K562 (cell line): ENCODE results near the gene TBX19. TPM values are rescaled to one million over a fixed set of nuclear protein-coding genes. Genes with fewer than 3 reads are reported as not detected.

Experiments
- ATAC-seq: fragments of 200-7000 bp; cut with Tn5 transposase; 3 replicates; pipeline ENCODE4 v1.9.1; 2020; ENCODE audit warnings: moderate library complexity
- BruUV-seq: library from RNA; stranded (reverse); fragments of 400-500 nt; replicated peaks from 2 replicates; lab custom pipeline; 2021; lab: Mats Ljungman, UMichigan
- CTCF ChIA-PET: fragments of 300-600 bp; formaldehyde crosslinking; extraction: SDS; loops from one replicate; lab custom pipeline; 2021; ENCODE audit warnings: low intra/inter-chr PET ratio; lab: Yijun Ruan, JAX
- POLR2A ChIA-PET: fragments of 300-600, 350-650 bp; sonication (Branson Sonifier 250); formaldehyde crosslinking; extraction: SDS; loops from one replicate; lab custom pipeline; 2021; ENCODE audit warnings: antibody characterized with exemption, inconsistent platforms; lab: Yijun Ruan, JAX
- DNase-seq, 4 experiments: peaks; one replicate each; pipeline versions ENCODE4 v3.0.0 to v3.0.0-alpha.2; 2011 to 2018; ENCODE audit warnings: low spot score in 3 of 4, mixed read lengths in 3 of 4; ENCODE audit errors: extremely low read depth in 1 of 4
- FAIRE-seq: peaks from 2 replicates; lab custom pipeline; 2011; peaks lifted over from hg19 to GRCh38; lab: Jason Lieb, UNC
- H2AFZ ChIP-seq: 2 replicates; pipeline ENCODE4 v1.6.0; 2011; ENCODE audit warnings: low read depth, low read length, control low read depth, inconsistent platforms
- H3K27ac ChIP-seq: fragments of 200-600 bp; 3 replicates; pipeline ENCODE4 v1.8.0; 2011; ENCODE audit warnings: low read depth, mild to moderate bottlenecking, control low read depth, inconsistent platforms, low read length, moderate library complexity, mixed read lengths; ENCODE audit errors: extremely low read depth
- H3K27me3 ChIP-seq, 2 experiments: fragments of 300-600 bp in 1 of 2; 2 replicates in 1 of 2; 3 replicates in 1 of 2; pipeline versions ENCODE4 v1.6.0 to v1.8.0; 2011; ENCODE audit warnings: inconsistent platforms in 2 of 2, low read length in 2 of 2, mild to moderate bottlenecking in 1 of 2, mixed read lengths in 1 of 2, moderate library complexity in 1 of 2; ENCODE audit not compliant: control insufficient read depth in 2 of 2, insufficient read depth in 2 of 2
- H3K36me3 ChIP-seq: fragments of 300-600 bp; 3 replicates; pipeline ENCODE4 v1.8.0; 2011; ENCODE audit warnings: mild to moderate bottlenecking, low read length, inconsistent platforms; ENCODE audit not compliant: control insufficient read depth, insufficient read depth
- H3K4me1 ChIP-seq, 2 experiments: fragments of 200-600 bp in 1 of 2; replicated peaks in 1 of 2; 2 replicates in 1 of 2; 3 replicates in 1 of 2; pipeline versions ENCODE4 v1.5.1 to v1.8.0; 2011; ENCODE audit warnings: inconsistent platforms in 2 of 2, low read length in 2 of 2, mild to moderate bottlenecking in 1 of 2, mixed read lengths in 1 of 2, moderate library complexity in 1 of 2; ENCODE audit not compliant: control insufficient read depth in 2 of 2, insufficient read depth in 2 of 2
- H3K4me2 ChIP-seq: 2 replicates; pipeline ENCODE4 v1.6.1; 2011; ENCODE audit warnings: low read length, control low read depth, inconsistent platforms, mixed read lengths; ENCODE audit not compliant: insufficient read depth
- H3K4me3 ChIP-seq: fragments of 200-600 bp; sonication (generic), shearing (Covaris generic); 2 replicates; pipeline ENCODE4 v1.5.1; 2016; ENCODE audit warnings: control low read depth, inconsistent platforms
- H3K79me2 ChIP-seq: fragments of 200-600 bp; 3 replicates; pipeline ENCODE4 v1.8.0; 2011; ENCODE audit warnings: low read length, inconsistent platforms; ENCODE audit not compliant: control insufficient read depth, insufficient read depth
- H3K9ac ChIP-seq, 2 experiments: 2 replicates each; pipeline versions ENCODE4 v1.6.0 to v1.6.1; 2011; ENCODE audit warnings: low read depth in 2 of 2, low read length in 2 of 2, control low read depth in 1 of 2, inconsistent platforms in 1 of 2, mild to moderate bottlenecking in 1 of 2, mixed read lengths in 1 of 2; ENCODE audit not compliant: insufficient read depth in 1 of 2
- H3K9me1 ChIP-seq: one replicate; pipeline ENCODE4 v1.6.0; 2011; ENCODE audit warnings: inconsistent platforms, mild to moderate bottlenecking, low read length, moderate library complexity; ENCODE audit not compliant: control insufficient read depth, insufficient read depth
- H3K9me3 ChIP-seq: replicated peaks from 2 replicates; pipeline ENCODE4 v1.5.1; 2011; ENCODE audit warnings: low read depth, low read length, inconsistent platforms; ENCODE audit not compliant: control insufficient read depth, insufficient read depth
- H4K20me1 ChIP-seq: replicated peaks from 2 replicates; pipeline ENCODE4 v1.6.1; 2011; ENCODE audit warnings: low read length, inconsistent platforms, mixed read lengths; ENCODE audit not compliant: control insufficient read depth, insufficient read depth
- CREB3 ChIP-seq: fragments of 450-650 bp; conservative IDR thresholded peaks from 2 replicates; pipeline ENCODE4 v1.6.1; 2016; ENCODE audit warnings: missing genetic modification characterization, low read depth, mild to moderate bottlenecking, missing compliant biosample characterization, moderate library complexity
- EP400 ChIP-seq: fragments of 450-650 bp; IDR thresholded peaks from 2 replicates; pipeline ENCODE4 v1.6.1; 2017; ENCODE audit warnings: antibody characterized with exemption, mild to moderate bottlenecking, moderate library complexity
- TRIM25 ChIP-seq: fragments of 450-650 bp; IDR thresholded peaks from 2 replicates; pipeline ENCODE4 v1.7.0; 2016; ENCODE audit warnings: borderline replicate concordance
- ZNF384 ChIP-seq: IDR thresholded peaks from 2 replicates; pipeline ENCODE4 v1.6.1; 2012; ENCODE audit warnings: low read depth, low read length, improper control_type of control experiment
- WGBS: fragments of 100-300 bp; shearing (Covaris generic); methylation state at CpG from one replicate; pipeline ENCODE4 v1.1.6; 2016; ENCODE audit warnings: low coverage, mixed read lengths; ENCODE audit not compliant: insufficient coverage; ENCODE audit errors: missing lambda C conversion rate; 5-methylcytosine and 5-hydroxymethylcytosine counted together
- in situ Hi-C: fragments of 300-500 bp; cut with MboI; formaldehyde crosslinking; loops from 4 replicates; pipeline ENCODE4 v1.15.0; 2018; ENCODE audit warnings: inconsistent platforms, mixed read lengths
- intact Hi-C: fragments of 100-400 bp; cut with micrococcal nuclease; formaldehyde crosslinking; loops from 2 replicates; pipeline ENCODE4 v1.14.2; 2022
- polyA plus RNA-seq, 8 experiments: library from polyadenylated mRNA; depleted of rRNA in 4 of 8; stranded (reverse) in 5 of 8; unstranded in 3 of 8; fragments of >200 nt; fragmentation: Nextera tagmentation in 2 of 8; fragmentation: Illumina TruSeq in 1 of 8; extraction: Ambion mirVana in 2 of 8; extraction: Trizol in 1 of 8; gene quantifications; 2 replicates each; pipeline versions ENCODE4 v1.2.1 to v1.2.3, GENCODE V29; 2011 to 2014; ENCODE audit warnings: inconsistent platforms in 1 of 8, missing spikeins in 1 of 8
- total RNA-seq, 7 experiments: library from RNA; depleted of rRNA in 6 of 7; stranded (reverse); fragments of >200 nt in 6 of 7; fragmentation: Illumina TruSeq in 2 of 7; extraction: Trizol in 2 of 7; gene quantifications; 2 replicates each; pipeline versions ENCODE4 v1.2.1 to v1.2.3, GENCODE V29; 2011 to 2021; ENCODE audit warnings: low replicate concordance in 1 of 7
- TF ChIP-seq, protein P1 (sequence below), 2 experiments: fragments of 450-650 bp in 1 of 2; sonication (generic) in 1 of 2; formaldehyde crosslinking in 1 of 2; IDR thresholded peaks; 2 replicates each; pipeline versions ENCODE4 v1.7.1 to v1.9.0; 2016 to 2022; ENCODE audit warnings: inconsistent platforms in 1 of 2, mild to moderate bottlenecking in 1 of 2, missing genetic modification reagents in 1 of 2

Gene TBX19
- total and polyA plus RNA-seq, 9 of the 15 experiments (the other 6 are each of a cell fraction or from before 2014, with no cell fraction given), result 0.32 to 3.1 (median 0.95) TPM

DNA sequence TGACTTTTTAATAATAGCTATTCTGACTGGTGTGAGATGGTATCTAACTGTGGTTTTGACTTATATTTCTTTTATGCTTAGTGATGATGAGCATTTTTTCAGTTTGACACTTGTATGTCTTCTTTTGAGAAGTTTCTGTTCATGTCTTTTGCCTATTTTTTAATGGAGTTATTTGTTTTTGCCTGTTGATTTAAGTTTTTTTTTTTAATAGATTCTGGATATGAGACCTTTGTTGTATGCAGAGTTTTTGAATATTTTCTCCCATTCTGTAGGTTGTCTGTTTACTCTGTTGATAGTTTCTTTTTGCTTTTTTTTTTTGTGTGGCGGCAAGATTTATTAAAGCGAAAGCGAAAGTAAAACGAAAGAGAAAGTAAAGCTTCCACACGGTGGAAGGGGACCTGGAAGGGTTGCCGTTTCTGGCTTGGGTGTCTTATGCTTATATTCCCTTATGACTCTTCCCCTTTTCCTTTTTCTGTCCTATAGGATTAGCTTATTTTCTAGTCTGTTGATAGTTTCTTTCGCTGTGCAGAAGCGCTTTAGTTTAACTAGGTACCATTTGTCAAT is 67.6 kb downstream of the TBX19 start:
- 0 out of 5 replicates have a peak, but pooled peaks cover 0 to 2% of the 10 kb centered on the region in 2 experiments for H3K4me1 ChIP-seq
- ChIA-PET CTCF (no interaction called here), POLR2A (interaction anchor here (0.7 to 0.9 kb wide), 2 partner anchors 12 to 1546 kb away, joined by 4 read pairs; no protein-coding TSS in a partner anchor)
- no peaks in the 10 kb centered on the region for H3K9me1 ChIP-seq
- ATAC-seq (peak; percentile 73), DNase-seq (peak in 2 of 4 experiments; percentile 49 to 64), FAIRE-seq (no peak)
- peak overlapping the region; percentile 52; the same call in 2 of the 3 replicates for H3K27ac ChIP-seq
- no peaks in the 10 kb centered on the region for H3K9me3 ChIP-seq
- H2AFZ ChIP-seq, result peak overlapping the region; percentile 87
- no peaks in the 10 kb centered on the region for H3K79me2 ChIP-seq
- WGBS, result 15% methylated on average over 8 of the region's 8 CpGs
- H3K36me3 ChIP-seq, result no peaks in the 10 kb centered on the region
- peak overlapping the region; percentile 35 for H3K4me3 ChIP-seq
- BruUV-seq, result no TSS peak
- intact Hi-C loops (loop anchor here (10.0 kb wide), 1 partner anchor 497 kb away; no protein-coding TSS in a partner anchor), in situ Hi-C loops (loop anchor here (10.0 kb wide), 1 partner anchor 227 kb away; the partner anchor contains the start of gene XCL1)
- H3K27me3 ChIP-seq, result no peaks in the 10 kb centered on the region
- H3K9ac ChIP-seq, result peak overlapping the region in 1 of 2 experiments; percentile 41; a peak in 2 of 4 replicates
- peak overlapping the region; percentile 62; the same call in 1 of the 2 replicates for H3K4me2 ChIP-seq
- no peaks in the 10 kb centered on the region for H4K20me1 ChIP-seq
- TF ChIP-seq TRIM25 (peak; percentile 84; the same call in 1 of the 2 replicates), ZNF384 (peak; percentile 59), CREB3 (0 out of 2 replicates have a peak, but pooled peaks have one; percentile 25), EP400 (peak; percentile 26; the same call in 1 of the 2 replicates)
- TF ChIP-seq, protein P1, sequence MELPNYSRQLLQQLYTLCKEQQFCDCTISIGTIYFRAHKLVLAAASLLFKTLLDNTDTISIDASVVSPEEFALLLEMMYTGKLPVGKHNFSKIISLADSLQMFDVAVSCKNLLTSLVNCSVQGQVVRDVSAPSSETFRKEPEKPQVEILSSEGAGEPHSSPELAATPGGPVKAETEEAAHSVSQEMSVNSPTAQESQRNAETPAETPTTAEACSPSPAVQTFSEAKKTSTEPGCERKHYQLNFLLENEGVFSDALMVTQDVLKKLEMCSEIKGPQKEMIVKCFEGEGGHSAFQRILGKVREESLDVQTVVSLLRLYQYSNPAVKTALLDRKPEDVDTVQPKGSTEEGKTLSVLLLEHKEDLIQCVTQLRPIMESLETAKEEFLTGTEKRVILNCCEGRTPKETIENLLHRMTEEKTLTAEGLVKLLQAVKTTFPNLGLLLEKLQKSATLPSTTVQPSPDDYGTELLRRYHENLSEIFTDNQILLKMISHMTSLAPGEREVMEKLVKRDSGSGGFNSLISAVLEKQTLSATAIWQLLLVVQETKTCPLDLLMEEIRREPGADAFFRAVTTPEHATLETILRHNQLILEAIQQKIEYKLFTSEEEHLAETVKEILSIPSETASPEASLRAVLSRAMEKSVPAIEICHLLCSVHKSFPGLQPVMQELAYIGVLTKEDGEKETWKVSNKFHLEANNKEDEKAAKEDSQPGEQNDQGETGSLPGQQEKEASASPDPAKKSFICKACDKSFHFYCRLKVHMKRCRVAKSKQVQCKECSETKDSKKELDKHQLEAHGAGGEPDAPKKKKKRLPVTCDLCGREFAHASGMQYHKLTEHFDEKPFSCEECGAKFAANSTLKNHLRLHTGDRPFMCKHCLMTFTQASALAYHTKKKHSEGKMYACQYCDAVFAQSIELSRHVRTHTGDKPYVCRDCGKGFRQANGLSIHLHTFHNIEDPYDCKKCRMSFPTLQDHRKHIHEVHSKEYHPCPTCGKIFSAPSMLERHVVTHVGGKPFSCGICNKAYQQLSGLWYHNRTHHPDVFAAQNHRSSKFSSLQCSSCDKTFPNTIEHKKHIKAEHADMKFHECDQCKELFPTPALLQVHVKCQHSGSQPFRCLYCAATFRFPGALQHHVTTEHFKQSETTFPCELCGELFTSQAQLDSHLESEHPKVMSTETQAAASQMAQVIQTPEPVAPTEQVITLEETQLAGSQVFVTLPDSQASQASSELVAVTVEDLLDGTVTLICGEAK (IDR thresholded peaks at IDR 0.05), result peak; percentile 83
- TF ChIP-seq, protein P1 (CRISPR knock-in tag; IDR thresholded peaks at IDR 0.05), result no peak
